GM12891 (cell line): ENCODE results near the gene ZNF282.

ENCODE experiments used
- POLR2A ChIP-seq: IDR thresholded peaks from 2 replicates; pipeline ENCODE4 v1.6.1; 2011; ENCODE audit warnings: low read depth, low read length, control low read depth
- SPI1 ChIP-seq: IDR thresholded peaks from 2 replicates; pipeline ENCODE4 v1.6.1; 2011; ENCODE audit warnings: low read depth, low read length, control low read depth

DNA sequence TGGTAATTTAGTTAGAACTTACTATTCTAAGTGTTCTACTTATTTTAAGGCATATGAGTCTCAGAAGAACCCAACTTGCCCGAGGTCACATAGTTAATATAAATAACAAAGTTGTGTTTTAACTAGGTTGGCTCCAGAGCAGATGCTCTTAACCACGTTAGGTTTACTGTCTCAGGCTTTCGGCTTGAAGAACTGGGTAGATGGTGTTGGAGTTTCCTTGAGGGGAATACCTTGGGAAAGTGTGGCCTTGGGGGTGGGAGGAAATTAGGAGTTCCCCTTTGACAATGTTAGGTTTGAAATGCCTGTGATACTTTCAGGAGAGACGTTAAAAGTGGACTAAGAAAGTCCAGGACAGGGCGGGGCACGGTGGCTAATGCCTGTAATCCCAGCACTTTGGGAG is 38.4 kb upstream of the ZNF282 start:
- TF ChIP-seq POLR2A (no peak), SPI1 (no peak)
